ENCODE measurements around the gene SLC7A10. TPM values are rescaled to one million over a fixed set of nuclear protein-coding genes. Genes with fewer than 3 reads are reported as not detected.
"Not testable (repeated sequence)": the region's sequence is repeated elsewhere in the genome, so short reads cannot be mapped to it uniquely, and the experiment has no call there.

Gene SLC7A10
- total RNA-seq, 1 donor from 2014 or later = not detected

GRCh38 chr19:33229962-33230361 lies 4.3 kb upstream of the SLC7A10 start:
- Mint-ChIP-seq H3K4me1 (ENCODE audit: low read depth) (no peaks in the 10 kb centered on the region), H3K36me3 (ENCODE audit: low read depth) (peaks cover 3% of the 10 kb centered on the region), H3K9me3 (peaks cover 16% of the 10 kb centered on the region)

GRCh38 chr19:33227870-33228599 lies 2.4 kb upstream of the SLC7A10 start:
- Mint-ChIP-seq H3K4me3 (no peak overlapping the region), H3K27ac (no peak overlapping the region), H3K27me3 (ENCODE audit: insufficient read depth) (peaks cover 32% of the 10 kb centered on the region), H3K9me3 (peaks cover 16% of the 10 kb centered on the region), H3K36me3 (ENCODE audit: low read depth) (peaks cover 4% of the 10 kb centered on the region), H3K4me1 (ENCODE audit: low read depth) (no peaks in the 10 kb centered on the region)
- intact Hi-C loops (cut with micrococcal nuclease) = no loop called here
- DNase-seq (ENCODE audit: low spot score) = no peak

More at GRCh38 chr19:33229962-33230361, 4.3 kb upstream of the SLC7A10 start:
- H3K4me3 Mint-ChIP-seq = no peak overlapping the region
- no peak overlapping the region for H3K27ac Mint-ChIP-seq
- intact Hi-C loops (cut with micrococcal nuclease) = no loop called here
- H3K27me3 Mint-ChIP-seq (ENCODE audit: insufficient read depth) = peaks cover 23% of the 10 kb centered on the region
- DNase-seq (ENCODE audit: low spot score) = no peak

GRCh38 chr19:33227242-33227650 lies 1.6 kb upstream of the SLC7A10 start:
- Mint-ChIP-seq H3K4me1 (ENCODE audit: low read depth) (no peaks in the 10 kb centered on the region), H3K9me3 (peaks cover 16% of the 10 kb centered on the region), H3K4me3 (no peak overlapping the region), H3K36me3 (ENCODE audit: low read depth) (peaks cover 4% of the 10 kb centered on the region), H3K27ac (no peak overlapping the region), H3K27me3 (ENCODE audit: insufficient read depth) (peaks cover 38% of the 10 kb centered on the region)
- intact Hi-C loops (cut with micrococcal nuclease) = no loop called here
- no peak for DNase-seq (ENCODE audit: low spot score)

- Mint-ChIP-seq H3K27me3 (ENCODE audit: insufficient read depth) (peaks cover 38% of the 10 kb centered on the region), H3K9me3 (peaks cover 16% of the 10 kb centered on the region), H3K4me3 (no peak overlapping the region), H3K27ac (no peak overlapping the region), H3K4me1 (ENCODE audit: low read depth) (no peaks in the 10 kb centered on the region), H3K36me3 (ENCODE audit: low read depth) (peaks cover 4% of the 10 kb centered on the region)
- intact Hi-C loops (cut with micrococcal nuclease) = no loop called here
- DNase-seq (ENCODE audit: low spot score) = no peak
Measured at GRCh38 chr19:33226550-33227241, 1.0 kb upstream of the SLC7A10 start.

DNA sequence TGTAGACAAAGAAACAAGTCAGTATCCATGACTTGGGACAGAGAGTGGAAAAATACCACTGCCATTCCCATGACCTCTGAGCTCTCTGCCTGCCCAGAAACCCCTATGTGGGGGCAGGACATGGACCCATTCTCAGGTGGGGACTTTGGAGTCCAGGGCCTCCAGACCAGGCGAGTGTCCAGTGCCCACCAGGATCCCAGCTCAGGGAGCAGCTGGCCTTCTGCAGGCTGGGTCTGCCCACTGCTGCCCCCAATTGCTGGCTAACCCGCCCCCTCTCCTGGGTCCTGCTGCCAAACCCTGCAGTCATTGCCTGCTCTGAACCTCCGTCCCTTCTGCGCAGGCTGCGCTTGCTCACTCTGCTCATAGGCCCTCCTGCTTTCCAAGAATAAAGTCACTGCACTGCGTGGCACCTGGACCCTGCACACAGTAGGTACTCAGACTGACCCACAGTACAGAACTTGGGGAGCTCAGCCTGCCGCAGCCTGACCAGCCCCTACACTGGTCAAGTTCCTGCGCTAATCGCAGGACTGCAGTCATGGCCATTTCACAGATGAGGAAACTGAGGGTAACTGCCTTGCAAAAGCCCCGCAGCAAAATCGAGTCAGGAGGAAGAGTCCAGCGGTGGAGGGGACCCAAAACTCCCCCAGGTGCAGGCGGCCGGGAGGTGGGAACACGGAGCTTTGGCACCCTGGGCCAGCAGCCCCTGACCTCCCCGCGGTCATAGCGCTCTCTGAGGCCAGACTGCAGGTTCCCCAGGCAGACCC lies 774 bp downstream of the SLC7A10 start:
- Mint-ChIP-seq H3K9me3 (peaks cover 16% of the 10 kb centered on the region), H3K36me3 (ENCODE audit: low read depth) (peaks cover 4% of the 10 kb centered on the region), H3K4me3 (no peak overlapping the region), H3K27me3 (ENCODE audit: insufficient read depth) (peaks cover 38% of the 10 kb centered on the region), H3K4me1 (ENCODE audit: low read depth) (no peaks in the 10 kb centered on the region), H3K27ac (no peak overlapping the region)
- DNase-seq (ENCODE audit: low spot score) = no peak
- intact Hi-C loops (cut with micrococcal nuclease) = no loop called here

GRCh38 chr19:33222255-33222654 lies 3.4 kb downstream of the SLC7A10 start:
- H3K4me1 Mint-ChIP-seq (ENCODE audit: low read depth); H3K36me3 Mint-ChIP-seq (ENCODE audit: low read depth); H3K27ac Mint-ChIP-seq; intact Hi-C loops (cut with micrococcal nuclease); DNase-seq (ENCODE audit: low spot score); H3K9me3 Mint-ChIP-seq; H3K4me3 Mint-ChIP-seq: not testable (repeated sequence)
- peaks cover 29% of the 10 kb centered on the region for H3K27me3 Mint-ChIP-seq (ENCODE audit: insufficient read depth)

DNA sequence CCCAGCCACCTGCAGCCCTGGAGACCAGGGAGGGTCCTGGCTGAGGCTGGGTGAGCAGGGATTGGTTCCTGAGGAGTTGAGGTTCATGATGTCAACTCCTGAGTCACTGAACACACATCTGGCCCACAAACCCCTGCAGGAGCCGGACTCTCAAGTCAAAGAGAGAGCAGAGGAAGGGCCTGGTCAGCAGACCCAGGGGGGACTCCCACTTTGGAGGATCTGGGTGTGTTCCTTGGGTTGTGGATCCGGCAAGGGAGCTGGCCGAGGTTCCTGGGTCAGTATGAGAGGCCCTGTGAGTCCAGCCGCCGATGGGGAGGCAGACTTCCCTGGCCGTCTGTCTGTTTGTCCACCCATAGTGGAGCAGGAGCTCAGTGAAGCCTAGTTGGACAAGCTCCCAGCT lies 4.0 kb downstream of the SLC7A10 start:
- no peaks in the 10 kb centered on the region for H3K9me3 Mint-ChIP-seq
- no peaks in the 10 kb centered on the region for H3K4me1 Mint-ChIP-seq (ENCODE audit: low read depth)
- peaks cover 4% of the 10 kb centered on the region for H3K36me3 Mint-ChIP-seq (ENCODE audit: low read depth)
- intact Hi-C loops (cut with micrococcal nuclease) = no loop called here
- no peak overlapping the region for H3K4me3 Mint-ChIP-seq
- no peak overlapping the region for H3K27ac Mint-ChIP-seq
- H3K27me3 Mint-ChIP-seq (ENCODE audit: insufficient read depth) = peaks cover 26% of the 10 kb centered on the region
- DNase-seq (ENCODE audit: low spot score) = no peak

GRCh38 chr19:33220735-33221134 lies 4.9 kb downstream of the SLC7A10 start:
- Mint-ChIP-seq H3K9me3 (no peaks in the 10 kb centered on the region), H3K4me3 (no peak overlapping the region), H3K36me3 (ENCODE audit: low read depth) (peaks cover 2% of the 10 kb centered on the region), H3K27ac (no peak overlapping the region), H3K27me3 (ENCODE audit: insufficient read depth) (peaks cover 19% of the 10 kb centered on the region), H3K4me1 (ENCODE audit: low read depth) (no peaks in the 10 kb centered on the region)
- intact Hi-C loops (cut with micrococcal nuclease) = no loop called here
- DNase-seq (ENCODE audit: low spot score) = no peak

DNA sequence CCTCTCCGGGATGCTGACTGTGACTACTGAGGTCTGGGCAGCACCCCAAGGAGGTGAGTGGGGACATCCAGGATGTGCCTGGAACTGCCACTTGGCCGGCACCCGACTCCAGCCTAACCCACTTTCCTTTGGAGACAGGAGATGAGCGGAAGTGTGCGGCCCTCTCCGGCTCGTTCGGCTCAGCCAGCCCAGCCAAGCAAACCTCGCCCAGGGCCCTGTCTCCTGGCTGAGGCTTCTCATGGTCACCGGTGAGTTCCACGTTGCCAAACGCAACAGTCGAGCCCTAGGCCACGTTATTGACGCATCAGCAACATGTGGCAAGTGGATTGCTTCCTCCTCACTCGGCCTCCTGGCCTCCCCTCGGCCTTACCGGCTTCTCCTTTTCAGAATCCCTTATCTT lies 5.5 kb downstream of the SLC7A10 start:
- no peak overlapping the region for H3K4me3 Mint-ChIP-seq
- no peaks in the 10 kb centered on the region for H3K4me1 Mint-ChIP-seq (ENCODE audit: low read depth)
- no peak for DNase-seq (ENCODE audit: low spot score)
- no peaks in the 10 kb centered on the region for H3K9me3 Mint-ChIP-seq
- peaks cover 2% of the 10 kb centered on the region for H3K36me3 Mint-ChIP-seq (ENCODE audit: low read depth)
- H3K27me3 Mint-ChIP-seq (ENCODE audit: insufficient read depth) = peaks cover 18% of the 10 kb centered on the region
- intact Hi-C loops (cut with micrococcal nuclease) = no loop called here
- no peak overlapping the region for H3K27ac Mint-ChIP-seq

DNA sequence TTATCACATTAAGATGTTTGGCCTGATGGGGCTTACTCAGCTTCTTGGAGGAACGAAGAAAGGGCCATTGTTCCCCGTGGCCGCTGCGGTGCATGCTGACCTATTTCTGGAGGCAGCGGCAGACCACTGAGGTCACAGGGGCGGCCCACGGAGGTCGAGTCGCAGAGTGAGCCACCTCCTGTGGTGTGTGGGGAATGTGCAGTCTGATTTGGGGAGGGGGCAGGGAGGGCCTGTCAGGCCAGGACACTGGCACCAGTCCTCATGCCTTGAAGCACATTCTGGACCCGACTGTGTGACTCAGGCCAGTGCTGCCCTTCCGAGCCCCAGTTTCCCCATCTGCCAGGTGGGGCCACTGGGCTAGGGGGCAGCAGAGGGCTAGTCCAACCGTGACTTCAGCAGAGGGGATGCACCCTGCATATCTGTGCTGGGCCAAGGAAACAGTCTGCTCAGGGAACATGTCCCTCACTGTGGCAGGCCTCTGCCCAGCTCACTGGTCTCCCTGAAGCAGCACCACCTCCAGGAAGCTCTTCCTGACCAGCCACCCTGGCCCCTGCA lies 6.3 kb downstream of the SLC7A10 start:
- no peaks in the 10 kb centered on the region for H3K36me3 Mint-ChIP-seq (ENCODE audit: low read depth)
- H3K4me3 Mint-ChIP-seq = no peak overlapping the region
- H3K27ac Mint-ChIP-seq = no peak overlapping the region
- H3K4me1 Mint-ChIP-seq (ENCODE audit: low read depth) = no peaks in the 10 kb centered on the region
- peaks cover 12% of the 10 kb centered on the region for H3K27me3 Mint-ChIP-seq (ENCODE audit: insufficient read depth)
- no peaks in the 10 kb centered on the region for H3K9me3 Mint-ChIP-seq
- intact Hi-C loops (cut with micrococcal nuclease) = no loop called here
- no peak for DNase-seq (ENCODE audit: low spot score)

GRCh38 chr19:33217881-33218280 lies 7.8 kb downstream of the SLC7A10 start:
- H3K9me3 Mint-ChIP-seq = no peaks in the 10 kb centered on the region
- no peak overlapping the region for H3K4me3 Mint-ChIP-seq
- H3K27me3 Mint-ChIP-seq (ENCODE audit: insufficient read depth) = peaks cover 7% of the 10 kb centered on the region
- DNase-seq (ENCODE audit: low spot score) = no peak
- no peaks in the 10 kb centered on the region for H3K36me3 Mint-ChIP-seq (ENCODE audit: low read depth)
- intact Hi-C loops (cut with micrococcal nuclease) = no loop called here
- no peak overlapping the region for H3K27ac Mint-ChIP-seq
- H3K4me1 Mint-ChIP-seq (ENCODE audit: low read depth) = no peaks in the 10 kb centered on the region

- no peak overlapping the region for H3K27ac Mint-ChIP-seq
- no peak for DNase-seq (ENCODE audit: low spot score)
- H3K9me3 Mint-ChIP-seq = no peaks in the 10 kb centered on the region
- no peak overlapping the region for H3K4me3 Mint-ChIP-seq
- H3K36me3 Mint-ChIP-seq (ENCODE audit: low read depth) = no peaks in the 10 kb centered on the region
- H3K27me3 Mint-ChIP-seq (ENCODE audit: insufficient read depth) = peaks cover 2% of the 10 kb centered on the region
- intact Hi-C loops (cut with micrococcal nuclease) = no loop called here
- H3K4me1 Mint-ChIP-seq (ENCODE audit: low read depth) = no peaks in the 10 kb centered on the region
Measured at GRCh38 chr19:33216198-33216830, 9.3 kb downstream of the SLC7A10 start.
